Upper lobe of right lung (tissue), 1 donor: ENCODE results near the gene LHFPL3. TPM values are rescaled to one million over a fixed set of nuclear protein-coding genes. Genes with fewer than 3 reads are reported as not detected.

Source experiments
- ATAC-seq: fragments of 200-7000 bp; cut with Tn5 transposase; one replicate; pipeline ENCODE4 v1.9.1; 2020; ENCODE audit warnings: mild to moderate bottlenecking, moderate library complexity
- DNase-seq: peaks from one replicate; pipeline ENCODE4 v3.0.0-alpha.2; 2020
- H3K27ac ChIP-seq: fragments of 200-600 bp; one replicate; pipeline ENCODE4 v1.8.0; 2022
- H3K27me3 ChIP-seq: fragments of 200-600 bp; one replicate; pipeline ENCODE4 v1.8.0; 2022; ENCODE audit warnings: mild to moderate bottlenecking
- H3K36me3 ChIP-seq: fragments of 200-600 bp; one replicate; pipeline ENCODE4 v1.8.0; 2022
- H3K4me1 ChIP-seq: fragments of 200-600 bp; one replicate; pipeline ENCODE4 v1.8.0; 2022
- H3K4me3 ChIP-seq: fragments of 200-600 bp; one replicate; pipeline ENCODE4 v1.8.0; 2022; ENCODE audit warnings: mild to moderate bottlenecking
- H3K9me3 ChIP-seq: fragments of 200-600 bp; one replicate; pipeline ENCODE4 v1.8.0; 2022
- intact Hi-C: fragments of 100-400 bp; cut with DNase I; formaldehyde crosslinking; loops from one replicate; pipeline ENCODE4 v1.11.0; 2022
- total RNA-seq: library from RNA; stranded (reverse); fragmentation: NEBNext Ultra II Directional; extraction: Animal tissue kit (Norgen Biotek cat#: 25700); gene quantifications from one replicate; pipeline ENCODE4 v1.2.1, GENCODE V29; 2021
- TF ChIP-seq, protein P1 (sequence below): fragments of 200-600 bp; IDR thresholded peaks from one replicate; pipeline ENCODE4 v1.8.0; 2022; ENCODE audit warnings: antibody characterized with exemption
- donor health status: DM: no; HTN: yes; CAD: no; lungs with severe emphysema.

Gene LHFPL3
- total RNA-seq, 1 donor from 2014 or later: not detected

DNA sequence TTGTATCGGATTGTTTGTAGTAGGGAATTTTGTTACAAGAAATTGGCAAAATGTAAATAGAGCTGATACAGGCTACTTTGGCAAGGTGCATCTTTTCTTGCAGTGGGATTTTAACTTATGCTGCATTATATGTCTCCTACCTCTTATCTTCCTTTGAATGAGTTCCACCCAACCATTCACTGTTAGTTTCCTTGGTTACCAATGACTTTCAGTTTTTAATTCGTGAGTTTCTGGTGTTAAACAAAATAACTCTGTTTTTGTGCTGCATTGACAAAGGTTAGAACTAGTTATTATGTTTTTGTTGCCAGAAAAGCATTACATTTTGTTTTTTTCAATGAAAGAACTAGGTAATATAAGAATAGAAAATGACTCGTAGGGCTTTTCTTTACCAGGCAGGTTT is 327.2 kb downstream of the LHFPL3 start:
- TF ChIP-seq, protein P1, sequence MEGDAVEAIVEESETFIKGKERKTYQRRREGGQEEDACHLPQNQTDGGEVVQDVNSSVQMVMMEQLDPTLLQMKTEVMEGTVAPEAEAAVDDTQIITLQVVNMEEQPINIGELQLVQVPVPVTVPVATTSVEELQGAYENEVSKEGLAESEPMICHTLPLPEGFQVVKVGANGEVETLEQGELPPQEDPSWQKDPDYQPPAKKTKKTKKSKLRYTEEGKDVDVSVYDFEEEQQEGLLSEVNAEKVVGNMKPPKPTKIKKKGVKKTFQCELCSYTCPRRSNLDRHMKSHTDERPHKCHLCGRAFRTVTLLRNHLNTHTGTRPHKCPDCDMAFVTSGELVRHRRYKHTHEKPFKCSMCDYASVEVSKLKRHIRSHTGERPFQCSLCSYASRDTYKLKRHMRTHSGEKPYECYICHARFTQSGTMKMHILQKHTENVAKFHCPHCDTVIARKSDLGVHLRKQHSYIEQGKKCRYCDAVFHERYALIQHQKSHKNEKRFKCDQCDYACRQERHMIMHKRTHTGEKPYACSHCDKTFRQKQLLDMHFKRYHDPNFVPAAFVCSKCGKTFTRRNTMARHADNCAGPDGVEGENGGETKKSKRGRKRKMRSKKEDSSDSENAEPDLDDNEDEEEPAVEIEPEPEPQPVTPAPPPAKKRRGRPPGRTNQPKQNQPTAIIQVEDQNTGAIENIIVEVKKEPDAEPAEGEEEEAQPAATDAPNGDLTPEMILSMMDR: no peak
- intact Hi-C loops: no loop called here
- Histone ChIP-seq H3K27ac (no peak overlapping the region), H3K9me3 (no peaks in the 10 kb centered on the region), H3K4me3 (no peak overlapping the region), H3K4me1 (no peaks in the 10 kb centered on the region), H3K36me3 (no peaks in the 10 kb centered on the region), H3K27me3 (no peaks in the 10 kb centered on the region)
- ATAC-seq: no peak
- no peak for DNase-seq

DNA sequence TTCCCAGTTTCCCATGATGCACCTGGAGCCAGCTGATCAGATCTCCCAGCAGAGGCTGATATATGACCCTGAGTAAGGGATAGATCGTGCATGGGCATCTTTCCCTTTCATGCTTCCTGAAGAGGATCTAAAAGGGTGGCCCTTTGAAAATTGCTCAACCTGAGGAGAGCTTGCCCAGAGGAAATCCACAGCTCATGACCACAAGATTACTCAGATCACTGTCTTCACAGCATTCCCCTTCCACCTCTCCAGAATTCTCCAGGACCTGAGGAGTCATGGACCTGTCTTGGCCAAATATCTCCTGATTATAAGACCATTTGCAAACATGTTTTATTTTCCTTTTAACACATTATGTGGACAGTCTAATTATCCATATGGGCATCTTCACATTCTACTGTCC is 328.1 kb downstream of the LHFPL3 start:
- intact Hi-C loops: no loop called here
- H3K4me1 ChIP-seq: no peaks in the 10 kb centered on the region
- no peaks in the 10 kb centered on the region for H3K36me3 ChIP-seq
- no peak overlapping the region for H3K27ac ChIP-seq
- no peak overlapping the region for H3K4me3 ChIP-seq
- TF ChIP-seq, protein P1: no peak
- no peak for DNase-seq
- H3K27me3 ChIP-seq: no peaks in the 10 kb centered on the region
- H3K9me3 ChIP-seq: no peaks in the 10 kb centered on the region
- ATAC-seq: no peak

DNA sequence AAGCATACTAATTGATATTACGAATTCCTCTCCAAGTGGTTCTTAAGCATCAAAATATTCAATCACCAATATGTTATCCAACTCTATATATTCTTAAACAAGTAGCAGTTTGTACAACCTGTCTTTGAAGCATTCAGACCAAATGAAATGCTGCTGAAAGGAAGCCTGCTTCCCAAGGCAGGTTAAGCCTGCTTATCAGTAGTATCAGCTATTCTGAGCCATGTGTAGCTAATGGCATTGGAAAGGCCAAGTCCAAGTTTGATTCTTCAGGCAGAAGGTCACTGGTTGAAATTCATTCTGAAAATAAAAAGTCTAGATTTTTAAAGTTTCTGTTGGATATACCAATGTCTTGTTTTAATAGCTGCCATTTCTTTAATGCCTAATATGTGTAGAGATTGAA is 328.7 kb downstream of the LHFPL3 start:
- DNase-seq: no peak
- Histone ChIP-seq H3K27ac (no peak overlapping the region), H3K4me1 (no peaks in the 10 kb centered on the region), H3K9me3 (no peaks in the 10 kb centered on the region), H3K36me3 (no peaks in the 10 kb centered on the region), H3K27me3 (no peaks in the 10 kb centered on the region), H3K4me3 (no peak overlapping the region)
- intact Hi-C loops: no loop called here
- TF ChIP-seq, protein P1: no peak
- no peak for ATAC-seq

DNA sequence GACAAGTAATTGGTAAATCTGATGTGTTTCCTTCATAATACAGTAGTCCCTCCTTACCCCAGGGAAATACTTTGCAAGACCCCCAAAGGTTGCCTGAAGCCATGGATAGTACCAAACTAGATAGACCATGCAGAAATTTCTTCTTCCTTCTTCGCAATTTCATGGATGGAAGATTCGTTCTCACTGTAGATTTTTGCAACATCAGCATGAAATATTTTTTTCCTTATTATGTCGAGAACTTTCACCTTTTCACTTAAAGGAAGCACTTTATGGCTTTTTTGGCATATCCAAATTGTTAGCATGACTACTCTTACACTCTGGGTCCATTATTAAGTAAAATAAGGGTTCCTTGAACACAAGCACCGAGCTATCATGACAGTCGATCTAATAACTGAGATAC is 333.2 kb downstream of the LHFPL3 start:
- intact Hi-C loops: no loop called here
- H3K27ac ChIP-seq: no peak overlapping the region
- ATAC-seq (no peak), DNase-seq (no peak)
- H3K9me3 ChIP-seq: no peaks in the 10 kb centered on the region
- TF ChIP-seq, protein P1: no peak
- no peaks in the 10 kb centered on the region for H3K4me1 ChIP-seq
- no peaks in the 10 kb centered on the region for H3K27me3 ChIP-seq
- H3K4me3 ChIP-seq: no peak overlapping the region
- no peaks in the 10 kb centered on the region for H3K36me3 ChIP-seq

DNA sequence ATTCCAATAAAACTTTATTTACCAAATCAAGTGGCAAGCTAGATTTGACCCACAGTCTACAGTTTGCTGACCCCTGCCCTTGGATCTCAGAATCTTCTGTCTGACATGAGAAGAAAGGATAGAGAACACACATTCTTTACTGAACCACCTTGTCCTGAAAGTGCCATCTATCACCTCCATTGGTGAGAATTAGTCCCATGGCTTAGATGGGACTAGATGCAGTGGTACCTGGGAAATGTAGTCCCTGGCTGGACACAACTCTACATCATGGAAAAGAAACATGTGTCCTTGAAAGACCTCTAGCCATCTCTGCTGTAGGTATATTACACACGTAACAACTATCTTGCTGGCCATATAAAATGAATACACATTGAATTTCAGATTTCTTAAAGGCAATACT is 336.2 kb downstream of the LHFPL3 start:
- intact Hi-C loops: no loop called here
- ATAC-seq (no peak), DNase-seq (no peak)
- H3K4me1 ChIP-seq: no peaks in the 10 kb centered on the region
- no peaks in the 10 kb centered on the region for H3K36me3 ChIP-seq
- no peaks in the 10 kb centered on the region for H3K9me3 ChIP-seq
- TF ChIP-seq, protein P1: no peak
- H3K4me3 ChIP-seq: no peak overlapping the region
- no peak overlapping the region for H3K27ac ChIP-seq
- no peaks in the 10 kb centered on the region for H3K27me3 ChIP-seq

DNA sequence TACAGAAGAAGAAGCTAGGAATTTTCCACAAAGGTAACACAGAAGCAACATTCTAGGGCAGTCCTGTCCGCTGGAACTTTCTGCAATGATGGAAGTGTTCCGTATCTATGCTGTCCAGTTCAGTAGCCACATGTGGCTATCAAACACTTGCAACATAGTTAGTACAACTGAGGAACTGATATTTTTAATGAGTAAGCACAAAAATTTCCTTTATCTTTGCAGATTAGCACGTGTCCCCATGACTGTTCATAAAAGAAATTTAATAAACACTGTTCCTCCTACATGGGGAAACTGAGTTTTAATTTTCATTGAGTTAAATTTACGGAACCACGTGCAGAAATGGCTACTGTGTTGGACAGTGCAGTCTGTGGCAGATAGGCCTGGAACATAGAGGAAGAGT is 349.2 kb downstream of the LHFPL3 start:
- Histone ChIP-seq H3K4me3 (no peak overlapping the region), H3K27ac (no peak overlapping the region), H3K4me1 (no peaks in the 10 kb centered on the region), H3K36me3 (no peaks in the 10 kb centered on the region), H3K9me3 (no peaks in the 10 kb centered on the region), H3K27me3 (no peaks in the 10 kb centered on the region)
- TF ChIP-seq, protein P1: no peak
- ATAC-seq (no peak), DNase-seq (no peak)
- intact Hi-C loops: no loop called here
